ENCODE measurements around the gene LAMTOR1. TPM values are rescaled to one million over a fixed set of nuclear protein-coding genes. Genes with fewer than 3 reads are reported as not detected.

LAMTOR1 gene
- total RNA-seq, 2 experiments from 2014 or later = 50.3 to 52.4 TPM

DNA sequence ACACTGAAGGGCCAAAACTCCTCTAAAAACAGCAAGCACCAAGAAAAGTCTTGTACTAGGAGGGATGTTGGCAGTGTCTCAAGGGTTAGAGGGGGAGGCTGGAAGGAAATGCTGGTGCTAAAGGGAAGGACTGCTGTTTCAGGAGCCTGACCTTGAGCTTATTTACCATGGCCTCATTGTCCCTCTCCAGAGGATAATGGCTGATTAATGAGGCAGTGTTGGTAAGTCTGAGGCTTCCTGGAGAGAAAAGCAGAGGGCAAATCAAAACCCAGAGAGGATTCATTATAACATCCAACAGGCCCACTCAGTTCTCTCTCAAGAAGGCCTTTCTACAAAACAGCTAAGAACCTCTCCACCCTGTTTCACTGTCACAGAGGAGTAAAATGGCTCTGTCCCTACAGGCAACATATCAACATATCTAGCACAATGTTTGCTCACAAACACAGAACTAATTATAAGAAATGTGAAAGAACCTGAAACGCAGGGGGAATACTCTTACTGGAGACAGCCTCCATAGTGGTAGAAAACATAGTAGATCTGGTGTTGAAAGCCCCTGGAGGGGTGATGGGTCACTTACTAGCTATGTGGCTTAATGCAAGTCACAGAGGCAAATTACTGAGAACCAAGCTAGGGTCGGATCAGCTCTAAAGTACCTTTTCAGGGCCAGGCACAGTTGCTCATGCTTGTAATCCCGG is 54.2 kb downstream of the LAMTOR1 start:
- Mint-ChIP-seq H3K27ac (no peak overlapping the region), H3K4me1 (ENCODE audit: low read depth) (peaks cover 5% of the 10 kb centered on the region), H3K9me3 (no peaks in the 10 kb centered on the region), H3K36me3 (ENCODE audit: low read depth) (peaks cover 8% of the 10 kb centered on the region), H3K27me3 (no peaks in the 10 kb centered on the region), H3K4me3 (no peak overlapping the region)
- CTCF ChIA-PET = interaction anchor here (0.9 to 3.6 kb wide), 4 partner anchors 10 to 34 kb away, joined by 3 to 11 read pairs (median 6); no protein-coding TSS in a partner anchor
- TF ChIP-seq, protein P1, sequence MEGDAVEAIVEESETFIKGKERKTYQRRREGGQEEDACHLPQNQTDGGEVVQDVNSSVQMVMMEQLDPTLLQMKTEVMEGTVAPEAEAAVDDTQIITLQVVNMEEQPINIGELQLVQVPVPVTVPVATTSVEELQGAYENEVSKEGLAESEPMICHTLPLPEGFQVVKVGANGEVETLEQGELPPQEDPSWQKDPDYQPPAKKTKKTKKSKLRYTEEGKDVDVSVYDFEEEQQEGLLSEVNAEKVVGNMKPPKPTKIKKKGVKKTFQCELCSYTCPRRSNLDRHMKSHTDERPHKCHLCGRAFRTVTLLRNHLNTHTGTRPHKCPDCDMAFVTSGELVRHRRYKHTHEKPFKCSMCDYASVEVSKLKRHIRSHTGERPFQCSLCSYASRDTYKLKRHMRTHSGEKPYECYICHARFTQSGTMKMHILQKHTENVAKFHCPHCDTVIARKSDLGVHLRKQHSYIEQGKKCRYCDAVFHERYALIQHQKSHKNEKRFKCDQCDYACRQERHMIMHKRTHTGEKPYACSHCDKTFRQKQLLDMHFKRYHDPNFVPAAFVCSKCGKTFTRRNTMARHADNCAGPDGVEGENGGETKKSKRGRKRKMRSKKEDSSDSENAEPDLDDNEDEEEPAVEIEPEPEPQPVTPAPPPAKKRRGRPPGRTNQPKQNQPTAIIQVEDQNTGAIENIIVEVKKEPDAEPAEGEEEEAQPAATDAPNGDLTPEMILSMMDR (IDR thresholded peaks at IDR 0.05) = no peak
- DNase-seq = no peak
- ATAC-seq = no peak
- intact Hi-C loops (cut with micrococcal nuclease) = no loop called here
- POLR2A ChIA-PET = interaction anchor here (0.7 to 2.5 kb wide), 6 partner anchors 9 to 64 kb away, joined by 3 to 11 read pairs (median 3); no protein-coding TSS in a partner anchor

Small RNA genes lying within 50 kb of the gene (microRNA-seq; reads per million reads assigned to microRNA genes)
- gene MIR3165 (ENCODE audit: borderline microRNAs expressed, borderline replicate concordance) = 1.2 reads per million

Other genes with a start within 250 kb of the LAMTOR1 start
- not detected for gene DEFB131B, start 224.8 kb downstream of the LAMTOR1 start, total RNA-seq
- gene XNDC1N, start 174.7 kb downstream of the LAMTOR1 start, total RNA-seq = 10 to 100 TPM; 15.8 to 16.0 TPM
- 10 to 100 TPM; 23.7 to 28.1 TPM for gene RNF121, start 174.3 kb downstream of the LAMTOR1 start, total RNA-seq
- 1 to 10 TPM; 7.8 to 8.2 TPM for gene IL18BP, start 104.4 kb downstream of the LAMTOR1 start, total RNA-seq
- 100 to 1,000 TPM; 165 to 169 TPM for gene NUMA1, start 22.8 kb downstream of the LAMTOR1 start, total RNA-seq
- gene LRRC51, start 22.4 kb downstream of the LAMTOR1 start, total RNA-seq = 1 to 10 TPM; 7.0 to 7.7 TPM
- not detected for gene TOMT, start 2.6 kb upstream of the LAMTOR1 start, total RNA-seq
- 10 to 100 TPM; 66.0 to 67.4 TPM for gene ANAPC15, start 9.4 kb upstream of the LAMTOR1 start, total RNA-seq
- not detected for gene FOLR3, start 32.4 kb upstream of the LAMTOR1 start, total RNA-seq
- gene FOLR1, start 88.8 kb upstream of the LAMTOR1 start, total RNA-seq = not detected
- not detected for gene FOLR2, start 113.5 kb upstream of the LAMTOR1 start, total RNA-seq
- gene INPPL1, start 121.5 kb upstream of the LAMTOR1 start, total RNA-seq = 10 to 100 TPM; 75.9 to 78.4 TPM
- not detected for gene PHOX2A, start 140.9 kb upstream of the LAMTOR1 start, total RNA-seq